Activated naive CD8-positive, alpha-beta T cell treated with anti-CD3 and anti-CD28 coated beads for 36 hours (primary cell): ENCODE results near the gene AHCY. TPM values are rescaled to one million over a fixed set of nuclear protein-coding genes. Genes with fewer than 3 reads are reported as not detected.
A peak's percentile ranks its signal among the peaks of the same experiment; 100 is the strongest.
"Not testable (repeated sequence)": the region's sequence is repeated elsewhere in the genome, so short reads cannot be mapped to it uniquely, and the experiment has no call there.

Source experiments
- DNase-seq: peaks from one replicate; pipeline ENCODE4 v3.0.0; 2021
- H3K27ac Mint-ChIP-seq: one replicate; pipeline ENCODE4 v1.8.0; 2022; ENCODE audit warnings: mild to moderate bottlenecking, moderate library complexity, mixed read lengths
- H3K27me3 Mint-ChIP-seq: one replicate; pipeline ENCODE4 v1.8.0; 2022; ENCODE audit warnings: mild to moderate bottlenecking, mixed read lengths
- H3K36me3 Mint-ChIP-seq: one replicate; pipeline ENCODE4 v1.8.0; 2021; ENCODE audit warnings: mild to moderate bottlenecking, mixed read lengths
- H3K4me1 Mint-ChIP-seq: one replicate; pipeline ENCODE4 v1.8.0; 2021; ENCODE audit warnings: mixed read lengths
- H3K4me3 Mint-ChIP-seq: one replicate; pipeline ENCODE4 v1.8.0; 2022; ENCODE audit warnings: mild to moderate bottlenecking, moderate library complexity, mixed read lengths
- H3K9me3 Mint-ChIP-seq: one replicate; pipeline ENCODE4 v1.8.0; 2022; ENCODE audit warnings: mixed read lengths
- total RNA-seq, 2 experiments: library from RNA; stranded (reverse); gene quantifications; one replicate each; pipeline ENCODE4 v1.2.3, GENCODE V29; 2021

The AHCY gene
- total RNA-seq, 2 experiments from 2014 or later = 245 to 254 TPM

GRCh38 chr20:34311118-34312023 is 8.2 kb upstream of the AHCY start:
- Mint-ChIP-seq H3K4me3 (no peak overlapping the region), H3K36me3 (no peaks in the 10 kb centered on the region), H3K27ac (no peak overlapping the region), H3K27me3 (peaks cover 26% of the 10 kb centered on the region), H3K9me3 (no peaks in the 10 kb centered on the region), H3K4me1 (peaks cover 9% of the 10 kb centered on the region)
- DNase-seq = no peak

- Mint-ChIP-seq H3K27ac (no peak overlapping the region), H3K4me1 (peaks cover 9% of the 10 kb centered on the region), H3K9me3 (no peaks in the 10 kb centered on the region), H3K27me3 (peaks cover 26% of the 10 kb centered on the region), H3K36me3 (no peaks in the 10 kb centered on the region), H3K4me3 (no peak overlapping the region)
- DNase-seq = no peak
Observed at GRCh38 chr20:34310481-34311117, 7.4 kb upstream of the AHCY start.

GRCh38 chr20:34309691-34310090 is 6.5 kb upstream of the AHCY start:
- Mint-ChIP-seq H3K4me3 (no peak overlapping the region), H3K27me3 (peaks cover 26% of the 10 kb centered on the region), H3K4me1 (peaks cover 9% of the 10 kb centered on the region), H3K9me3 (no peaks in the 10 kb centered on the region), H3K27ac (no peak overlapping the region), H3K36me3 (no peaks in the 10 kb centered on the region)
- no peak for DNase-seq

- Mint-ChIP-seq H3K27ac (no peak overlapping the region), H3K4me1 (peaks cover 17% of the 10 kb centered on the region), H3K4me3 (no peak overlapping the region), H3K9me3 (no peaks in the 10 kb centered on the region), H3K36me3 (peaks cover 14% of the 10 kb centered on the region), H3K27me3 (peaks cover 4% of the 10 kb centered on the region)
- no peak for DNase-seq
Observed at GRCh38 chr20:34305333-34306230, 2.4 kb upstream of the AHCY start.

- H3K4me1 Mint-ChIP-seq = peaks cover 19% of the 10 kb centered on the region
- no peaks in the 10 kb centered on the region for H3K9me3 Mint-ChIP-seq
- H3K27me3 Mint-ChIP-seq = no peaks in the 10 kb centered on the region
- peaks cover 17% of the 10 kb centered on the region for H3K36me3 Mint-ChIP-seq
- peak overlapping the region; percentile 90 for H3K4me3 Mint-ChIP-seq
- H3K27ac Mint-ChIP-seq = peak overlapping the region; percentile 92
- no peak for DNase-seq
Observed at GRCh38 chr20:34302312-34302722, 838 bp downstream of the AHCY start.

GRCh38 chr20:34301587-34302311 is 1.4 kb downstream of the AHCY start:
- Mint-ChIP-seq H3K4me3 (peak overlapping the region; percentile 90), H3K4me1 (peaks cover 19% of the 10 kb centered on the region), H3K9me3 (no peaks in the 10 kb centered on the region), H3K27me3 (no peaks in the 10 kb centered on the region), H3K36me3 (peaks cover 17% of the 10 kb centered on the region), H3K27ac (peak overlapping the region; percentile 92)
- no peak for DNase-seq

GRCh38 chr20:34300809-34301586 is 2.2 kb downstream of the AHCY start:
- Mint-ChIP-seq H3K9me3 (no peaks in the 10 kb centered on the region), H3K27ac (peak overlapping the region; percentile 92), H3K36me3 (peaks cover 17% of the 10 kb centered on the region), H3K4me1 (peaks cover 19% of the 10 kb centered on the region), H3K4me3 (peak overlapping the region; percentile 90), H3K27me3 (no peaks in the 10 kb centered on the region)
- DNase-seq = no peak

GRCh38 chr20:34300256-34300806 is 2.8 kb downstream of the AHCY start:
- no peak overlapping the region for H3K4me3 Mint-ChIP-seq
- no peaks in the 10 kb centered on the region for H3K9me3 Mint-ChIP-seq
- H3K36me3 Mint-ChIP-seq = peaks cover 22% of the 10 kb centered on the region
- no peak overlapping the region for H3K27ac Mint-ChIP-seq
- H3K27me3 Mint-ChIP-seq = no peaks in the 10 kb centered on the region
- H3K4me1 Mint-ChIP-seq = peaks cover 19% of the 10 kb centered on the region
- no peak for DNase-seq

GRCh38 chr20:34299556-34300255 is 3.4 kb downstream of the AHCY start:
- peaks cover 25% of the 10 kb centered on the region for H3K36me3 Mint-ChIP-seq
- no peak for DNase-seq
- no peak overlapping the region for H3K27ac Mint-ChIP-seq
- H3K9me3 Mint-ChIP-seq = no peaks in the 10 kb centered on the region
- H3K4me3 Mint-ChIP-seq = no peak overlapping the region
- H3K4me1 Mint-ChIP-seq = peaks cover 19% of the 10 kb centered on the region
- no peaks in the 10 kb centered on the region for H3K27me3 Mint-ChIP-seq

- H3K9me3 Mint-ChIP-seq, H3K4me3 Mint-ChIP-seq, H3K27ac Mint-ChIP-seq, DNase-seq, H3K27me3 Mint-ChIP-seq: not testable (repeated sequence)
- H3K4me1 Mint-ChIP-seq = peaks cover 15% of the 10 kb centered on the region
- peaks cover 33% of the 10 kb centered on the region for H3K36me3 Mint-ChIP-seq
Observed at GRCh38 chr20:34298294-34298784, 4.8 kb downstream of the AHCY start.

GRCh38 chr20:34296468-34296867 is 6.7 kb downstream of the AHCY start:
- Mint-ChIP-seq H3K27ac (no peak overlapping the region), H3K36me3 (peaks cover 33% of the 10 kb centered on the region), H3K4me3 (no peak overlapping the region), H3K4me1 (peaks cover 6% of the 10 kb centered on the region), H3K27me3 (no peaks in the 10 kb centered on the region), H3K9me3 (no peaks in the 10 kb centered on the region)
- DNase-seq = no peak

- Mint-ChIP-seq H3K27ac (no peak overlapping the region), H3K27me3 (no peaks in the 10 kb centered on the region), H3K4me3 (no peak overlapping the region), H3K4me1 (peaks cover 2% of the 10 kb centered on the region), H3K36me3 (peaks cover 40% of the 10 kb centered on the region), H3K9me3 (no peaks in the 10 kb centered on the region)
- DNase-seq = no peak
Observed at GRCh38 chr20:34295284-34295683, 7.9 kb downstream of the AHCY start.

GRCh38 chr20:34294563-34294962 is 8.6 kb downstream of the AHCY start:
- H3K4me1 Mint-ChIP-seq = peaks cover 2% of the 10 kb centered on the region
- no peak overlapping the region for H3K4me3 Mint-ChIP-seq
- no peak overlapping the region for H3K27ac Mint-ChIP-seq
- peaks cover 46% of the 10 kb centered on the region for H3K36me3 Mint-ChIP-seq
- no peaks in the 10 kb centered on the region for H3K27me3 Mint-ChIP-seq
- no peaks in the 10 kb centered on the region for H3K9me3 Mint-ChIP-seq
- DNase-seq = no peak
